Glomerular endothelial cell (primary cell): ENCODE measurements around the gene S100A16. TPM values are rescaled to one million over a fixed set of nuclear protein-coding genes. Genes with fewer than 3 reads are reported as not detected.
"Not testable (repeated sequence)": the region's sequence is repeated elsewhere in the genome, so short reads cannot be mapped to it uniquely, and the experiment has no call there.

Experiments used
- DNase-seq: peaks from one replicate; pipeline ENCODE4 v3.0.0-alpha.2; 2011; ENCODE audit warnings: low read depth, low spot score; ENCODE audit errors: extremely low read depth
- total RNA-seq: library from RNA; depleted of rRNA; stranded (reverse); fragments of >200 nt; gene quantifications from 2 replicates; pipeline ENCODE4 v1.2.3, GENCODE V29; 2015

S100A16 gene
- total RNA-seq, 1 donor from 2014 or later = 582 TPM

GRCh38 chr1:153565529-153566374 is 47.2 kb downstream of the S100A16 start, which contains the start of gene S100A2:
TSS of gene S100A2 (minus strand) at chr1:153565844. CDS start at chr1:153563877, 1,967 bp downstream.
- DNase-seq = no peak

- DNase-seq = no peak
These were observed 48.9 kb downstream of the S100A16 start for GRCh38 chr1:153563991-153564390.

DNA sequence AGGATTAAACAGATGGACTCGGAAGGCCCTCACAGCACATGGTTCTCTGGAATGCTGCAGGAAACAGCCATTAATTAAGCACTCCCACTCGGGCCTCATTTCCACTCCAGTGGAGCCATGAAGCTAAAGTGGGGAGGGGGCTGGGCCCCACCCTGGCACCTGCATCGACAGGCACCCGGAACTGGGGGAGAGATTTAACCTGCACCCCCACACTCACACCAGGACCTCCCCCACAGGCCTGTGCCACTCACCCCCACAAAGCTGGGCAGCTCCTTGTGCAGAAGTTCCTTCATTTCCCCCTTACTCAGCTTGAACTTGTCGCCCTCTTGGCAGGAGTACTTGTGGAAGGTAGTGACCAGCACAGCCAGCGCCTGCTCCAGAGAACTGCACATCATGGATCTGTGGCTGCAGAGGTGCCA is 49.4 kb downstream of the S100A16 start:
- DNase-seq = no peak

- not testable (repeated sequence) for DNase-seq
These were observed 50.9 kb downstream of the S100A16 start for GRCh38 chr1:153562021-153562420.

- no peak for DNase-seq
These were observed 51.4 kb downstream of the S100A16 start for GRCh38 chr1:153561466-153561985.

DNA sequence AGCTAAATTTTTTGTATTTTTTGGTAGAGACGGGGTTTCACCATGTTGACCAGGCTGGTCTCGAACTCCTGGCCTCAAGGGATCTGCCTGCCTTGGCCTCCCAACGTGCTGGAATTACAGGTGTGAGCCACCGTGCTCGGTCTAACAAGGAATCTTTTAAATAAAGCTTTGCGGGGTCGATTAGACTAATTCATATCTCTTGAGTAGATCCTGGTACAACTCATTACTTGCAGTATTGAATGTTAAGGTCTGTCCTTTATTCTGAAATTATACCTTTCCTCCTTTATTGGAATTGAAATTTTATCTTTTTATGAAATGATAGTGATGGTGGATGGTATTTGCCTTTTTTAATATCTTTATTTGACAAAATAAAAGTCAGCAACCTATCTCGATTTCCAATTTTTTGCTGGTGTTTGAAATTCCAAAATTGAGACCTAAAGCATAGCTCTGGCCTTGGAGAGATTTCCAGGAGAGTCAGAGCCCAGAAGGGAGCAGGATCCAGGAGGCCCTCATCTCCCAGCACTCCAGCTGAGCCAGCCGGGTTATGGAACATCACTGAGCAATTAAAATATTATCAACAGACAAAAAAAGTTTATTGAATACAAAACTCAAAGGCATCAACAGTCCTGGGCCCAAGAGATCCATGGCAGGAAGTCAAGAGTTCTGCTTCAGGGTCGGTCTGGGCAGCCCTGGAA is 52.0 kb downstream of the S100A16 start:
- no peak for DNase-seq

DNA sequence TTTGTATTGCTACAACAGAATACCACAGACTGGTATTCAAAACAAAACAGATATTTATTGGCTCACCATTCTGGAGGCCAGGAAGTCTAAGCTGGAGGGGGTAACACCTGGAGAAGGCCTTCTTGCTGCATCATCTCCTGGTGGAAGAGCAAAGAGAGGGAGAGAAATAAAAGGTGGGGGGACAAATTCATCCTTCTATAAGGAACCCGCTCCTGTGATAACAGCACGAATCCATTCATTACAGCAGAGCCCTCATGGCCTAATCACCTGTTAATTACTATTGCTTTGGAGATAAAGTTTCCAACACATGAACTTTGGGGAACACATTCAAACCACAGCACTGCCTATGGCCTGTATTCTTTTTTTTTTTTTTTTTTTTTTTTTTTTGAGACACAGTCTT is 52.7 kb downstream of the S100A16 start:
- DNase-seq = no peak

DNA sequence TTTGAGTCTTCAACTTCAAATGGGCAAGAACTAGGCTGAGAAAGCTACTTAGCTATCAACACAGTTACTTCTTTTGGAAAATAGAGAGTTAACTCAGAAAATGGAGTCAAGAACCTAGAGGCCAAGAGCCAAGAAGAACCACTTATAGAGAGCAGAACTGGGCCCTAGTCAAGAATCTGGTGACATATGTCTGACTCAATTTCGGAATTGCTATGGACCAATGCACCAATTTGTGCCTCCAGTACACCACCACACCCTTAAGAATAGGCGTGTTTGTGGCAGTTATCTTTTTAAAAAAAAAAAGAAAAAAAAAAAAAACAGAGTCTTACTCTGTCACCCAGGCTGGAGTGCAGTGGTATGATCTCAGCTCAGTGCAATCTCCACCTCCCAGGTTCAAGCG is 55.1 kb downstream of the S100A16 start:
- no peak for DNase-seq

Other genes with a start within 250 kb of the S100A16 start
- gene S100A12, start 237.5 kb downstream of the S100A16 start, total RNA-seq = not detected in 2 replicates
- gene S100A8, start 222.1 kb downstream of the S100A16 start, total RNA-seq = not detected in 2 replicates
- gene S100A7A, start 196.6 kb downstream of the S100A16 start, total RNA-seq = not detected in 2 replicates
- gene S100A7, start 152.5 kb downstream of the S100A16 start, total RNA-seq = not detected in 2 replicates
- gene S100A6, start 77.1 kb downstream of the S100A16 start, total RNA-seq = 581 and 1,075 TPM in 2 replicates
- gene S100A5, start 72.2 kb downstream of the S100A16 start, total RNA-seq = not detected in 2 replicates
- 7.1 and 17.2 TPM in 2 replicates for gene S100A4, start 67.3 kb downstream of the S100A16 start, total RNA-seq
- 6.8 and 6.9 TPM in 2 replicates for gene S100A3, start 63.9 kb downstream of the S100A16 start, total RNA-seq
- 3.9 and 9.4 TPM in 2 replicates for gene S100A2, start 47.3 kb downstream of the S100A16 start, total RNA-seq
- not detected in 2 replicates for gene S100A14, start 3.2 kb upstream of the S100A16 start, total RNA-seq
- gene S100A13, start 14.4 kb upstream of the S100A16 start, total RNA-seq = 104 and 206 TPM in 2 replicates
- not detected in 2 replicates for gene S100A1, start 15.3 kb upstream of the S100A16 start, total RNA-seq
- gene CHTOP, start 20.9 kb upstream of the S100A16 start, total RNA-seq = 28.3 and 43.9 TPM in 2 replicates
- 41.4 and 56.2 TPM in 2 replicates for gene SNAPIN, start 45.6 kb upstream of the S100A16 start, total RNA-seq
- 179 and 241 TPM in 2 replicates for gene ILF2, start 57.9 kb upstream of the S100A16 start, total RNA-seq
- gene NPR1, start 65.6 kb upstream of the S100A16 start, total RNA-seq = 4.2 and 13.0 TPM in 2 replicates
- 40.3 and 48.9 TPM in 2 replicates for gene INTS3, start 114.9 kb upstream of the S100A16 start, total RNA-seq
- gene SLC27A3, start 162.3 kb upstream of the S100A16 start, total RNA-seq = 13.4 and 15.7 TPM in 2 replicates